ENCODE measurements around the gene MORN1.

The MORN1 gene

DNA sequence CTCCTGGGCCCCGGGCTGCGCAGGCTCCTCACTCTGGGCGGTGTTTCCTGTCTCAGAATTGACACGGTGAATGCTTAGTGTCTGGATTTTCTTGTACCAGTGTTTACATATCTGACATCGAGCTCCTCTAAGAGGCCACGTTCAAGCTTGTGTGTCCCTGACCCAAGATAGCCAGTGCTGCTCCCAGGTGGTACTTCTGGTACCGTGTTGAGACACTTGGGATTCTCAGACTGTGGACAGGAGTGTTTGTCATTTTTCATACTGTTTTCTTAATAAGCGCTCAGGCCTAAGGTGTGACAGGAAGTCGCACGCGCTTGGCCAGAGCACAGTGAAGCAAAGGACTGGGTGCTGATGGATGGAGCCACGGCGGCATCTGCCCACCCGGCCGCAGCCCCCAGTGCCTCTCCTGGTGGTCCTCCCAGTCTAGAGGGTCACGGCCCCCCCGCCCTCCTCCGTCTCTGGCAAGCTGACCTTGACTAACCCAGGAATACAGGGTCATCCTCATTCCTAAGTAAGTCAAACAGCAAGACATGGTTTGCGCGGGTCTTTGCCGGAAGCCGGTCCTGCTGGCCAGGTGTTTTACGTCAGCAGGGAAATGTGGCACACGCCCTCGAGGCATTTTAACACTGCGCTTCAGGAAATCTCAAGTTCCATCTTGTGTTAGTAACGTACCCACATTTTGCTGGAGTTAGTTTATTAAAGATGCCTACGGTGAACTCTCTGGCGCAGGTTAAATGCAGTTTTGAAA is 13.0 kb upstream of the MORN1 start:
- no peak for DNase-seq

DNA sequence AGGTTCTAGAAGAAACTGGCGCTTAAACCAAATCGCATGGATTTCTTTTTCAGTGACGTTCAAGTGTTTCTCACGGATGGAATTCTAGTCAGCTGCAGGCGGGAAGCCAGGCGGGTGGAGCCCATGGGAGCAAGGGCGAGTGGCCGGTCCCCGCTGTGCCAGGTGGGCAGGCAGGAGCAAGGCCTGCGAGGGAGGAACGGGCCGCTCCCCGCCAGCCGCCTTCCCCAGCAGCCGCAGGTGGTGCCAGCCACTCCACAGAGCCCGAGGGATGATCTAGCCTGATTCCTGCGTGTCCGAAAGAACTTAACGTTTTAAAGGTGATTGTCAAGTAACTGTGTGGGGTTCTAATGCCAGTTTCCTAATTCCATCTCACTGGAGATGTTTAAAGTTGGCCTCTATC is 11.9 kb upstream of the MORN1 start:
- DNase-seq, result no peak

DNA sequence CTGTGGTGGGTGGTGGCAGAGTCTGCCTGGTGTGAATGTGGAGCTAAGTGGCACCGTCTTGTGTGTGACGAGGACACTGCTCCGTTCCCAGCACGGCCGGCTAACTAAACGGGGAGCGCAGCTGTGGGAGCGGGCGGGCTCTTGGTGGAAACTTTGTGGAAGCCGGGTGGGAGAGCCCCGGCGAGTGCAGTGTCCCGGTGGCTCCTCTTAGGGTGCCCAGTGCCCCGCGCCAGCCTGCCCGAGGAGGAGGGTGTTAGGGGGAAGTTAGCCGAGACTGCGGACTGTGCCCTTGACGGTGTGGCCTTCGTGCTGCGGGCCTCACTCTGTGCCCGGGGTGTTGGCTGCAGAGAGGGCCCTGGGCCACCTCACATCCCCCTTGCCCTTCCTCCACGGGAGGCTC is 11.1 kb upstream of the MORN1 start:
- DNase-seq, result no peak

DNA sequence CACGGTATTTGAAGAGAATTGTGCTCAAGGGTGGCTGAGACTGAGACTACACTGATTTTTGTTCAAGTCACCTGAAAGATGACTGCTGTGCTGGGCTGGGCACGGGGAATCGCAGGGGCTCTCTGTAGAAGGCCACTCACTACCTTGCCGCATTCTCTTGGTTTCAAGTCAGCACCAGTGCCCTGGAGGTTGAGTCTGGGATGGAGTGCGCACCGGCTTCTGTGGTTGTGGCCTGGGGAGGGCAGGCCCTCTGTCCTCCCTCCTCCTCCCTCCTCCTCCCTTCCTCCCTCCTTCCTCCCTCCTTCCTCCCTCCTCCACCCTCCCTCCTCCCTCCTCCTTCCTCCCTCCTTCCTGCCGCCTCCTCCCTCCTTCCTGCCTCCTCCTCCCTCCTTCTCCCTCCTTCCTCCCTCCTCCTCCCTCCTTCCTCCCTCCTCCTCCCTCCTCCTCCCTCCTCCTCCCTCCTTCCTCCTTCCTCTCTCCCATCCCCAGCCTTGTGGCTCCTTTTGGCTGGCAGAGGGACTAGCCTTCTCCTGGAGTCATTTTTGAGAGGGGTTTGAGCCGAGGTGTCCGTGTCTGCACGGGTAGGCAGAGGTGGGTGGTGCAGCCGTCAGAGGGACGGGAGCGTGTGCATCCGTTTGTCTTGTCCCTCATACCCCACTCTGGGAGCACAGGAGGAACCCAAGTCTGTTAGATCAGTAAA is 9.7 kb upstream of the MORN1 start:
- DNase-seq, result no peak

DNA sequence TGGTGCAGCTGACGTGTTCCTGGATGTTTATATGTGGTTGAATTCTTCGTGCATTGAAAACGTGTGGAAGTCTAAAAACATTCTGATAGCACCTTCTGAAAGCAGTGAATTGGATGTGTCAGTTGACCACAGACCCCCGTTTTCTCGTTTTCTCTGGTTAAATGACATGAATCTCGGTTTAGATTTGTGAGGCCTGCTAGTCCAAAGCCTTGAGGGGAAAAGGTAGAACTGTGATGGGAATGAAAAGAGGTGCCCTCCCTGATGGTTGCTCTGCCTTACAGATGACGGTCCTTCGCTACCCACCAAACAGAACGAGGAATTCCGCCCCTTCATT is 9.2 kb upstream of the MORN1 start:
- DNase-seq, result no peak

DNA sequence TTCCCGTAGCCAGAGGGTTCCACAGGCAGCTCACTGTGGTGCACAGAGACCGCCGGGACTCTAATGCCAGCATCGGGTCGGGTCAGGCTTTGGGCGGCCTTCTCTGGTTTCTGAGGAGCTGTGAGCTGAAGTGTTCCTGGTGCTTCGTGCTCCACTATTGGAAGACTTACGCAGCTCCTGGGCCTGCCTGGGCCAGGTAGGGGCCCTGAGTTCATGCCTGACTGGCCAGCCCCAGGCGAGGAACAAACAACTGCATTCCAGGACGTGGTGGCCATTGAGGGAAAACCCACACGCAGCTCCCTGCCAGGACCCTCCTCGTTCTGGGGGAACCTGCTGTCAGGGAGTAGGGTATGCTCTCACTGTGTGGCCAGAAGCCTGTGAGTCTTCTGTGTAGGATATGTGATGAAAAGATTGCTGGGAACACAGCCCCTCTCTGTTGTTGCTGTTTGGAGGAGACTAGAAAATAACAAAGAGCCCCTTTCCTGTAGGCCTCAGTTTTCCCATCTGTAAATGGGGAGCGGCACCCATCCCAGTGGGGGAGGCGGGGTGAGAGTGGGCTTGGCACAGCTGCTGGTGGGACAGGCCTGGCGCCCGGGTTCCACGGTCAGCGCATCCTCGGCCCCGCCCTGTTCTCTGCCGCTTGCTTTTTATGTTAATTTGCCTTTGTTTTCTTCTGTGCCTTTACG is 8.7 kb upstream of the MORN1 start:
- no peak for DNase-seq

DNA sequence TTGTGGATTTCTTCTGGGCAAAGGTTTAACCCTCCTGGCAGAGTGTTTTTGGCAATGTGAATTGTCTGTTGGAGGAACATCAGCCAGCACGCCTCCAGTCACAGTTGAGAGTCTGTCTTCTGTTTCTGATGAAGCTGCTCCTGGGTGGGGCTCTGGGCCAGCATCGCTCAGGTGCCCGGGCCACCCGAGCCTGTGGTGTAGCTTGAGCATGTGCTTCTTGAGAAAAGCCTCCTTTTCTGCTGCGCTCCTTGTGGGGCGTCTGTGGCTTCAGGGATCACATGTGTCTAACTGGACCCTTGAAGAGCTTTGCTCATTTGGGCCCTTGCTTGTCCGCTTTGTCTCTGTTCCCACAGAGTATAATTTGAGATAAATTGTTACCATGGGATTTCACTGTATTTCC is 7.5 kb upstream of the MORN1 start:
- no peak for DNase-seq

DNA sequence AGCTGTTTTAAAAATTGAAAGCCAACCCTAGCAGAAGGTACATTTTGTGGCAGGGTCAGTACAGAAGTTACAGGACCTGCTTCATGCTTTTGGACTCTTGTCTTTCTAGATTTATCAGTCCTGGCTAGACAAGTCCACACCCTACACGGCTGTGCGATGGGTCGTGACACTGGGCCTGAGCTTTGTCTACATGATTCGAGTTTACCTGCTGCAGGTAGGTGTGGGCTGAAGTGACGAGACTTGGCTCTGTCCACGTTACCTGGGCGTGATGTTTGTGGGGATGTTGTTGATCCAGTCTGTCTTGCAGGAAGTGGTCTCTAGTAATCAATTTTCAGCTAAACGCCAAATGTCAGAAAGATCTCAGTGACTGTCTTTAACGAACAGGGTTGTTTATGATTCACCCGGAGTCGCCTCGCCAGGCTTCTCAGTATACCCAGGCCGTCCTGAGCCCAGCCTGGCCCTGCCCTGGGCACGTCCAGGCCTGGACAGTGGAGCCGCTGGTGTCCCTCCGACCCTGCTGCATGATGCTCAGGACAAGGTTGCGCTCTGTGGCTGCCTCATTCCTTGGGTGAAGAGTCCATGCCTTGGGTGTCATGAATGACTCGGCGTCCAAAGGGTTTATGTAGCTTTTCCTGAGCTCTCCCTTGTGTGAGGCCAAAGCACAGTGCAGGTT is 5.8 kb upstream of the MORN1 start:
- DNase-seq, result no peak

DNA sequence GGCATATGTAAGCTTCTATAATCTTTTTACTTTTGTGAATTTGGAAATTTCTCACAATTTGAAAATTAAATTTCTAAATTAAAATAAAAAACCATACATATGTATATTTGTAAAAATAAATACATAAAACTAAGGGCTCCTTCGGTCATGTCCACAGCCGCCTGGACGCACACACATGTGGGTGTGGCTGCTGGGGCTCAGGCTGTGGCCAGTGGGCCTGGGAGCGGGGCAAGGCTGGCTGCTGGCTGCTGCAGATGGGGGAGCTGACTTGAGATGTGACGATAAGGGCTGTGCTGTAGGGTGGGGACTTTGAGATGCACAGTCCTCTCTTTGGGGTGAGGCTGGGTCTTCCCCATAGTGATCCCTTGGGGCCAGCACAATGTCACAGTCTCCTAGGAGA is 5.1 kb upstream of the MORN1 start:
- no peak for DNase-seq

DNA sequence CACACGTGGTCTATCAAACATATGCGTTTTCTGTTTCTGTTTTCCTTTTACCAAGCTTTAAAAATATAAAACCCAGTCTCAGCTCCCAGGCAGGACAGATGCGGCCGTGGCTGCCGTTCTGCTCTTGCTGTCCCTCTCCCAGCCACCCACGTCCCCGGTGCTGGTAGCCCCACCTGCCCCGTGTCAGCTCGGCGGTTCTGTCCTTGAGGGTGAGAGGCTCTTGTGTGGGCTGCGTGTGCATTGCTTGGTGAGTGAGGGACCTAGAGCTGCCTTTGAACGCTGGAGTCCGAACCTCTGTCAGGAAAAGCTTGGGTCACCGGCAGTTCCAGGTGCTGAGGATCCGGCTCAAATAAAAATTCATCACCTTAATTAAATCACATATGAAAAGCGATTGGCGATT is 4.7 kb upstream of the MORN1 start:
- DNase-seq, result no peak

DNA sequence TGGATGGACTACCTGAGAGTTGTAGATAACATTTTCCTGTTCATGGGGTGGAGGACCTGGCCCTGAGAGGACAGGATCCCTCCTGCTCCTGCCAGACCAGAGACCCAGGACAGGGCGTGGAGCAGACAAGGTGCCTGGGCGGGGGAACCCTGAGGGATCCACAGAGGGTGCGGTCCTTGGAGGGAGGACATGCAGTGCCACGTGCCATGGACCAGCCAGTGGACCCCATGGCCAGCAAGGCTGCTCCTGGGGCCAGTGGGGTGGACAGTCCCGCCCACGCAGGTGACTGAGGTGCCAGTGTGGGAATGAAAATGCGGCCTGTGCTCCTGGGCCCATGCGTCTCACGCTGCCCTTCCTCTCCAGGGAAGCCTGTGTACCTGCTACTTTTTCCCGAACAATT is 3.9 kb upstream of the MORN1 start:
- DNase-seq, result no peak

DNA sequence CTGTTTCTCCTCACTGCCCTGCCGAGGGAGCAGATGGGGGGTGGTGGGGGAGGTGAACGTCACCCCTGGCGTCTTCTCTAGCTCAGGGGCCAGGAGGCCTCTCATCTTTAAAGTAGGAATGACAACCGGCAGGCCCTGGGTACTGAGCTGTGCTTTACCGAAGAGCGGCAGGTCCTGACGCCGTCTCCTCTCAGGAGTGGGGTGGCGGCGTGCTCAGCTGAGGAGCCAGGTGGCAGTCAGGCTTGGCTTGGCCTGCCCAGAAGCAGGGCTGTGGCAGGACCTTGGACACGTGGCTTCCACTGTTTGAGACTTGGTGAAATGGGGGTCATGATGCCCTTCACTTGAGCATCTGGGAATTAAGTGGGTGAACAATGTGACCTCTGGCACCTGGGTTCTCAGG is 3.4 kb upstream of the MORN1 start:
- no peak for DNase-seq

DNA sequence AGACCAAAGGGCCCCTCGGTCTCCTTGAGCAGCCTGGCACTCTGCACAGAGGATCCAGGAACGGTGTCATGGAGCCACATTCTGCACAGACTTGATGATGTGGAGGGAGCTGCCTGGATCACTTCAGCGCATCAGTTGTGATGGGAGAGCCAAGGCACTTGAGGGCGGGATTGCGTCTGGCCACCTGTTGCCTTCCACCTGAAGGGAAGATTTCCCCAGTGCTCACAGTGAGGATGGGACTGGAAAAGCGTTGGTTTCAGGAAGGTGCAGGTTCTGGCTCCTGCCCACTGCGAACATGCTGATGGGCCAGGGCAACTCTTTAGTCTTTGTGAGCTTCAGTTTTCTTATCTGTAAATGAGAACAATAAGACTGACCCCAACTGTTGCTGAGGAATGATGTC is 2.9 kb upstream of the MORN1 start:
- DNase-seq, result no peak

DNA sequence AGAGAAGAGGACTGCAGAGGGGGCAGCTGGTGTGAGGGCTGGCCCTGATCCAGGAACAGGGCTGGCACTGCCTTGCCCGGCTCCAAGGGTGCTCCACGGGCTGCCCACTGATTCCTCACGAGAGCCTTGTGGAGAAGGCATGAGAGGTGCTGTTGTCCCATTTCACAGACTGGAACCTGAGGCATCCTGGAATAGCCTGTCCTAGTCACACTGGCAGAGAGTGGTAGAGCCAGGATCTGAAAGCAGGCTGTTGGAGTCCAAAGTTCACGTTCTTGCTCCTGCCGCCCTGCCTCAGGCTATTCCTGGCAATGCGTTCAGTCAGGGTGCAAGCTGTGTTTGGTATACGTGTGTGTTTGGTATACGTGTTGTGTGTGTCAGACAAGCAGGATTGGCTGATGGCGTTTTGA is 2.1 kb upstream of the MORN1 start:
- no peak for DNase-seq

DNA sequence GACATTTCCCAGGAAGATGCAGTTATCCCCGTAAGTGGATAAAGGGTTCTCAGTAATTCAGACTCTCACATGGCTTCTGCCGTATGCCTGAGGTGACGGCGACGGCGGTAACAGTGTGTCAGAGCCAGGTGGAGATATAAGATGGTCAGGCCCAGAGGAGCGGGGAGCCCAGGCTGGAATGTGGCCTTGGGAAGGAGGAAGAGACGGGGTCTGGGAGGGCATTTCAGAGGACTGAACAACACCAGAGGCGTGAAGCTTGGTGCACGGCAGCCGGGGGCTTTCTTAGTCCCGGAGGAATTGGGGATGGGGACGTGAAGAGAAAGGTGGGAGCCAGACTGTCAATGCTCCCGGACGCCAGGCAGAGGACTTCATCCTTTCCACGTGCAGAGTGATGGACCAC is 1.3 kb upstream of the MORN1 start:
- no peak for DNase-seq

DNA sequence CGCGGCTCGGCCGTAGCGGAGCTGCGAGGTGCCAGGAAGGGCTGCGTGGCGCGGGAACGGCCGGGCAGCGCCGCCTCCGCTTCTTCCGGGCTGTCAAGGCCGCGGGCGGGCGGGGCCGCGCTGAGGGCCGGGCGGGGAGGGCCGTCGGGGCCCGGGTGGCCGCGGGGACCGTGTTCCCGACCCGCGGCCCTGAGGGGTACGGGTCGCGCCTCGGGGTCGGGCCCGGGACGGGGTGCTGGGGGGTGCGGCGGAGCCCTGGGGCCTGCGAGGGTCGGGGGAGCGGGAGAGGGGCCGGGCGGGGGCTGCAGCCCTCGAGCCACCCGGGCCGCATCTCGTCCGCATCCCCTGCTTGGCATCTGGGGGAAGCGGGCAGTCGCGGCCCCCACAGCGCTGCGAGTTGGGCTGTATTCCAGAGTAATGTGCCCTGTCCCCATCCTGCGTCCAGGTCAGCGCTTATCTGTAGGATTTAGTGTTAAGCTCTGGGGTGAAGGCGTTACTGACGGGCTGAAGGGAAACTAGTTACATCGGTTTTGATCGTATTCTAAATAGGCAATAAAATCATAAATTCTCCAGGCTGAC is 666 bp upstream of the MORN1 start:
- peak in 1 of 3 experiments; percentile 27 for DNase-seq

DNA sequence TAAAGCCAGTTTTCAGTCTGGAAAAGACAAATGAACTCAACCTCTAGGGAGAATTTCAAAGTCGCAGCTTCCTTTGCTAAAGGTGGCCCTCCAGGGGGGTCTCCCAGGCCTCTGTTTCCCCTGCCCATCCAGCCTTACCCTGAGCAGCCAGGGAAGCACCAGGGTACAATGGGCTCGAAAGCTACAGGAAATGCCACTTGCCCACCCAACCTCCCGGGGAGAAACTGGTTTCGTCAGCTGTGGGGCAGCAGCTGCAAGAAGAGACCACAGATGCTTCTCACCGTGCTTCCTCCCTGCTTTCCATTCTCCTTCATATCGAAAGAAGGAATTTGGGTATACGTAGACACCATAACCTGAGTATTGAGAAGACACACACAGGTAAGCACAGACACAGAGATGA is 1.7 kb downstream of the MORN1 start:
- DNase-seq, result no peak

DNA sequence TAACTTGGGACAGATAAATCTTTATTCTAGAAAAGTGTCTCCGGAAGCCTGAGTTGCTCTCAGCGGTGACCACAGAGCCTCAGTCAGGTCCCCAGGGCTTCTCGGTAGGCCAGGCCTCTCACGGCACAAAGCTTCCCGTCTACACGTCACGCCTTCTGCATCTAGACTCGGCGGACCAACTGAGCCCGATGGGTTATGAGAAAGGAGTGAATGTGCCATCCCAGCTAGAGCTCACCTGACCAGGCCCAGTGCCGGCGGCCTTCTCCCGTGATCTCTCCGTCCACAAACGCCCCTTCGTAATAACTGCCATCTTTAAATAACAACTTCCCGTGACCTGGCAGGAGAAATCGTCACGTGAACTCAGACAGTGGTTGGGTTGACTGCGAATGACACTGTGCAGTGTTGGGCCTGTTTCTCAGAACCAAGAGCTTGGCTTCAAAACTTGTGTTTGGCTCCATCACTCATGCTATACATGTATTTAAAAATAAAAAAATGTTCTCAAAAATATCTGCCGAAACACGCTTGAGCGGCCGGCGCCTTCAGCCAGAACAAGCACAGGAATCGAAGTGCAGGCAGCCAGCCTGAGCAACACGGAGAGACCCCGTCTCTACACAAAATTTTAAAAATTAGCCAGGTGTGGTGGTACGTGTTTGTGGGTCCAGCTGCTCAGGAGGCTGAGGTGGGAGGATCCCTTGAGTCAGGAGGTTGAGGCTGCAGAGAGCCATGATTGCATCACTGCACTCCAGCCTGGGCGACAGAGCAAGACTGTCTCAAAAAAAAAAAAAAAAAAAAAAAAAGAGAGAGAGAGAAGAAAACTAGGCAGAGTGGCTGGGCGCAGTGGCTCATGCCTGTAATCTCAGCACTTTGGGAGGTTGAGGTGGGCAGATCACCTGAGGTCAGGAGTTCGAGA is 3.1 kb downstream of the MORN1 start:
- no peak for DNase-seq

DNA sequence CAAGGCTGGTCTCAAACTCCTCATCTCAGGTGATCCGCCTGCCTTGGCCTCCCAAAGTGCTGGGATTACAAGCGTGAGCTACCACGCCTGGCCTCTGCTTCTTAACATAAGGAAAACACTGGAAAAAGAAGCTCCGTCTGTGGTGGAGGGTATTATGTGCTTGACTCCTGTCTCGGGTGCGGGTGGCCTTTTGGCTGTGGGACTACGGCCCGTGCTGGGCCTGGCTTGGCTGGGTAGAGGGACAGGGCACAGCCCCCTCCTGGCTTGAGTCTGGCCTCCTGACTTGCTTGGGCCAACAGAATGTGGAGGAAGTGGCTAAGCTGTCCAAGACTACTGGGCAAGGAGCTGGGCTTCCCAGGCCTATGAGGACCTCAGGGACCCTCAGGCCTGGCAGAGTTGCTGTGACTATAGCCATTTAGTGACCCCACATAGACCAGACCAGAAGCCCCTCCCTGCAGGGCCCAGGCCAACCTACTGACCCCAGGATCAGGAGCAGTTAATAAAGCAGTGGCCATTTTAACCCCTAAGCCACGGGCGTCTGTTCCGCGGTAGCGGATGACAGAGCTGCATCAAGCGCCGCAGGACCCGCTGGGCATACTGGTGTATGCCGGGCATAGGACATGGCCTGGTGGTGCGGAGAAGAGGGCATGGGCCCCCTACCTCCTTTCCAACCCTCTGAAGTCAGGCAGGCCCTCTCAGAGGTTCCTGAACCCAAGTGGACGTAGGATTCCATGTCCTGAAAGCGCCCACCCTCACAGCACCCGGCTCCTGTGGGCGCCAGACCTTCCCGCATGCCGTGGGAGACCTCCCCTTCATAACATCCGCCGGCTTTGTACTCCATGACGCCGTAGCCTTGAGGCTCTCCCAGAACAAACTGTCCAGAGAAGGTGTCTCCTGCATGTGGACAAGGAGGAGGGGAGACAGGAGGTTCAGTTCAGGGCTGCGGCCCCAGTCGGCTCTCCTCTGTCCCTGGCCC is 4.4 kb downstream of the MORN1 start:
- DNase-seq, result no peak

DNA sequence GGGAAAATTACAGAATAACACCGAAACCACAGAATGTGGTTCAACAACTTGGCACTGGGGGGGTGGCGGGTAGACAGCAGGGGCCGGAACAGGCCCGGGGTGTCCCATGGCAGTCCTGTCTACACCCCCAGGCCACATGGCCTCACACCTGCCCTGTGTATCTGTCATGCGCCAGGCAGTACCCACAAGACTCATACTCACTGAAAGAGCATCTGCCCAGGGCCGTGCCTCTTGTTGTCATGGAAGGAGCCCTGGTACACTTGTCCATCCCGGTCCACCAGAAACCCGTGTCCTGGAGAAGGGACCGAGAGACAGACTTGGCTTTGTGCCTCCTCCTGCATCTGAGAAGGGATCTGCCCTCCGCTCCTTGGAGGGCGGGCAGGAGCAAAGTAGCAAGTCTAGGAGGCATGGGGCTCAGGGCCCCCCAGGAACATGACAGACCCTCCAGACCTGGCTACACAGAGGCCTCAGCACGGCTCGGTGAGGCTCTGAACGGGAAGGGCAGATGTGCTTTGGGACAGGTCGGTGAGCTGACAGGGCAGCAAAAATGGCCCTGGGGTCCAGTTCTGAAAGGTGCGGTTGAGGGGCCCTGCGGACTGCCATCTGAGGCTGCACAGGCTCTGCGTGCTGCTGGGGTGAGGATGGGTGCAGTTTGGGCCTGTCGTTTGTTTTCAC is 5.6 kb downstream of the MORN1 start:
- DNase-seq, result no peak
